Mesothelial cell of epicardium (in vitro differentiated cells): ENCODE results near the gene MYH14. TPM values are rescaled to one million over a fixed set of nuclear protein-coding genes. Genes with fewer than 3 reads are reported as not detected.

Source experiments
- DNase-seq, 2 experiments: peaks; one replicate each; pipeline ENCODE4 v3.0.0; 2021; ENCODE audit warnings: low spot score in 2 of 2; ENCODE audit not compliant: unreplicated experiment in 2 of 2
- H3K27ac Mint-ChIP-seq: 2 replicates; pipeline ENCODE4 v1.8.0; 2021; ENCODE audit warnings: mixed read lengths
- H3K27me3 Mint-ChIP-seq: 2 replicates; pipeline ENCODE4 v1.8.0; 2021; ENCODE audit warnings: low read depth, mixed read lengths
- H3K36me3 Mint-ChIP-seq: 2 replicates; pipeline ENCODE4 v1.8.0; 2021; ENCODE audit warnings: mixed read lengths
- H3K4me1 Mint-ChIP-seq: 2 replicates; pipeline ENCODE4 v1.8.0; 2021; ENCODE audit warnings: mixed read lengths
- H3K4me3 Mint-ChIP-seq: 2 replicates; pipeline ENCODE4 v1.8.0; 2021; ENCODE audit warnings: mild to moderate bottlenecking, moderate library complexity, mixed read lengths
- H3K9me3 Mint-ChIP-seq: 2 replicates; pipeline ENCODE4 v1.8.0; 2021; ENCODE audit warnings: mixed read lengths
- CTCF ChIP-seq: fragments of 200-600 bp; sonication (generic); IDR thresholded peaks from one replicate; pipeline ENCODE4 v1.5.0; 2021; ENCODE audit warnings: antibody characterized with exemption; ENCODE audit not compliant: unreplicated experiment
- total RNA-seq: library from RNA; stranded (reverse); gene quantifications from 3 replicates; pipeline ENCODE4 v1.2.1, GENCODE V29; 2021

The MYH14 gene
- total RNA-seq, 1 donor from 2014 or later: 52.3 TPM

GRCh38 chr19:50325310-50326100, 122.1 kb downstream of the MYH14 start:
- peak overlapping the region; percentile 59 for H3K4me3 Mint-ChIP-seq
- H3K36me3 Mint-ChIP-seq: peaks cover 5% of the 10 kb centered on the region
- H3K27ac Mint-ChIP-seq: no peak overlapping the region

GRCh38 chr19:50326101-50326664, 122.8 kb downstream of the MYH14 start:
- DNase-seq: no peak
- no peaks in the 10 kb centered on the region for H3K9me3 Mint-ChIP-seq
- H3K4me1 Mint-ChIP-seq: peaks cover 42% of the 10 kb centered on the region
- H3K4me3 Mint-ChIP-seq: peak overlapping the region; percentile 59
- H3K27me3 Mint-ChIP-seq: peaks cover 32% of the 10 kb centered on the region
- TF ChIP-seq CTCF: no peak
- H3K36me3 Mint-ChIP-seq: no peaks in the 10 kb centered on the region
- no peak overlapping the region for H3K27ac Mint-ChIP-seq

More at GRCh38 chr19:50325310-50326100, 122.1 kb downstream of the MYH14 start:
- Mint-ChIP-seq H3K4me1 (peaks cover 41% of the 10 kb centered on the region), H3K27me3 (peaks cover 31% of the 10 kb centered on the region), H3K9me3 (no peaks in the 10 kb centered on the region)
- TF ChIP-seq CTCF: no peak
- DNase-seq: peak; percentile 85 to 92

- H3K36me3 Mint-ChIP-seq: no peaks in the 10 kb centered on the region
- H3K27me3 Mint-ChIP-seq: peaks cover 38% of the 10 kb centered on the region
- no peak for DNase-seq
- no peak for TF ChIP-seq CTCF
- H3K4me3 Mint-ChIP-seq: peak overlapping the region; percentile 59
- no peak overlapping the region for H3K27ac Mint-ChIP-seq
- H3K9me3 Mint-ChIP-seq: no peaks in the 10 kb centered on the region
- H3K4me1 Mint-ChIP-seq: peaks cover 49% of the 10 kb centered on the region
Measured at GRCh38 chr19:50327013-50327412, 123.6 kb downstream of the MYH14 start.

- no peak for DNase-seq
- no peaks in the 10 kb centered on the region for H3K36me3 Mint-ChIP-seq
- H3K4me3 Mint-ChIP-seq: peak overlapping the region; percentile 59
- peaks cover 55% of the 10 kb centered on the region for H3K4me1 Mint-ChIP-seq
- TF ChIP-seq CTCF: no peak
- H3K9me3 Mint-ChIP-seq: no peaks in the 10 kb centered on the region
- peaks cover 42% of the 10 kb centered on the region for H3K27me3 Mint-ChIP-seq
- no peak overlapping the region for H3K27ac Mint-ChIP-seq
Measured at GRCh38 chr19:50327461-50328223, 124.2 kb downstream of the MYH14 start.

- no peak for TF ChIP-seq CTCF
- H3K4me3 Mint-ChIP-seq: peak overlapping the region; percentile 38
- DNase-seq: no peak
- H3K4me1 Mint-ChIP-seq: peaks cover 56% of the 10 kb centered on the region
- H3K27ac Mint-ChIP-seq: no peak overlapping the region
- no peaks in the 10 kb centered on the region for H3K36me3 Mint-ChIP-seq
- no peaks in the 10 kb centered on the region for H3K9me3 Mint-ChIP-seq
- peaks cover 42% of the 10 kb centered on the region for H3K27me3 Mint-ChIP-seq
Measured at GRCh38 chr19:50328224-50328872, 124.9 kb downstream of the MYH14 start.
